B cell (primary cell): Measurements from ENCODE around the gene NXNL2. TPM values are rescaled to one million over a fixed set of nuclear protein-coding genes. Genes with fewer than 3 reads are reported as not detected.

Source experiments
- ATAC-seq: fragments of 200-7000 bp; cut with Tn5 transposase; one replicate; pipeline ENCODE4 v1.10.0; 2021; ENCODE audit warnings: low read depth, mild to moderate bottlenecking, moderate number of reproducible peaks, moderate library complexity
- CTCF ChIA-PET: fragments of 350-600 bp; sonication (Branson Sonifier 250); formaldehyde crosslinking; loops from one replicate; lab custom pipeline; 2021; ENCODE audit warnings: antibody characterized with exemption, inconsistent platforms; lab: Charles Lee
- POLR2A ChIA-PET: fragments of 350-600 bp; sonication (Branson Sonifier 250); formaldehyde crosslinking; loops from one replicate; lab custom pipeline; 2021; ENCODE audit warnings: antibody characterized with exemption; lab: Charles Lee
- DNase-seq: peaks from one replicate; pipeline ENCODE4 v3.0.0; 2013
- H2AFZ ChIP-seq: 2 replicates; pipeline ENCODE4 v1.6.1; 2012; ENCODE audit warnings: mild to moderate bottlenecking, low read depth, low read length; ENCODE audit not compliant: insufficient read depth, poor library complexity, severe bottlenecking
- H3K27ac ChIP-seq, 2 donors: 1 replicate in 1 of 2; 2 replicates in 1 of 2; pipeline ENCODE4 v1.5.1; 2012 to 2013; ENCODE audit warnings: low read length in 2 of 2, mild to moderate bottlenecking in 2 of 2, moderate library complexity in 1 of 2
- H3K27me3 ChIP-seq, 4 experiments: fragments of 200-600 bp in 1 of 4; sonication (generic) in 1 of 4; replicated peaks in 1 of 4; 1 replicate in 2 of 4; 2 replicates in 2 of 4; pipeline versions ENCODE4 v1.6.1 to v1.7.0; 2013 to 2016; ENCODE audit warnings: low read length in 3 of 4, mild to moderate bottlenecking in 2 of 4, mixed read lengths in 1 of 4, moderate library complexity in 1 of 4; ENCODE audit not compliant: insufficient read depth in 4 of 4, control insufficient read depth in 3 of 4; ENCODE audit errors: control extremely low read depth in 1 of 4
- H3K36me3 ChIP-seq, 2 experiments: replicated peaks in 1 of 2; 1 replicate in 1 of 2; 2 replicates in 1 of 2; pipeline versions ENCODE4 v1.6.1 to v1.7.1; 2013; ENCODE audit warnings: low read length in 1 of 2; ENCODE audit not compliant: insufficient read depth in 2 of 2, control insufficient read depth in 1 of 2; ENCODE audit errors: control extremely low read depth in 1 of 2, extremely low read depth in 1 of 2
- H3K4me1 ChIP-seq, 2 donors: fragments of 200-600 bp in 1 of 2; sonication (generic) in 1 of 2; 1 replicate in 1 of 2; 2 replicates in 1 of 2; pipeline versions ENCODE4 v1.5.1 to v1.6.1; 2013 to 2017; ENCODE audit warnings: low read length in 2 of 2; ENCODE audit not compliant: control insufficient read depth in 2 of 2, insufficient read depth in 2 of 2
- H3K4me2 ChIP-seq: replicated peaks from 2 replicates; pipeline ENCODE3; 2012; ENCODE audit warnings: mild to moderate bottlenecking, low read depth, low read length; ENCODE audit not compliant: poor library complexity, severe bottlenecking
- H3K4me3 ChIP-seq, 5 experiments: fragments of 200-600 bp in 1 of 5; sonication (generic) in 1 of 5; 1 replicate in 3 of 5; 2 replicates in 2 of 5; pipeline versions ENCODE4 v1.5.1 to v1.7.0; 2011 to 2016; ENCODE audit warnings: low read length in 4 of 5, mild to moderate bottlenecking in 4 of 5, low read depth in 2 of 5, control low read depth in 1 of 5, moderate library complexity in 1 of 5; ENCODE audit not compliant: insufficient read depth in 1 of 5; ENCODE audit errors: control extremely low read depth in 1 of 5, extremely low read depth in 1 of 5
- H3K79me2 ChIP-seq: fragments of 200-600 bp; sonication (generic); one replicate; pipeline ENCODE4 v1.6.0; 2016; ENCODE audit warnings: low read length; ENCODE audit not compliant: control insufficient read depth, insufficient read depth
- H3K9ac ChIP-seq: fragments of 200-600 bp; sonication (generic); 2 replicates; pipeline ENCODE4 v1.6.1; 2017; ENCODE audit warnings: mild to moderate bottlenecking, low read length, moderate library complexity
- H3K9me3 ChIP-seq, 3 donors: one replicate each; pipeline versions ENCODE4 v1.6.1 to v1.7.1; 2013; ENCODE audit warnings: low read length in 2 of 3; ENCODE audit not compliant: control insufficient read depth in 2 of 3, insufficient read depth in 1 of 3; ENCODE audit errors: control extremely low read depth in 1 of 3
- H4K20me1 ChIP-seq: 2 replicates; pipeline ENCODE4 v1.6.0; 2012; ENCODE audit warnings: mild to moderate bottlenecking, low read length; ENCODE audit not compliant: insufficient read depth, control insufficient read depth, poor library complexity, severe bottlenecking
- H3K27ac Mint-ChIP-seq: one replicate; pipeline ENCODE4 v1.8.0; 2021; ENCODE audit warnings: mixed read lengths
- H3K27me3 Mint-ChIP-seq: one replicate; pipeline ENCODE4 v1.8.0; 2021; ENCODE audit warnings: mixed read lengths
- H3K4me1 Mint-ChIP-seq: one replicate; pipeline ENCODE4 v1.8.0; 2021; ENCODE audit warnings: mixed read lengths
- H3K4me3 Mint-ChIP-seq: one replicate; pipeline ENCODE4 v1.8.0; 2021; ENCODE audit warnings: mixed read lengths
- H3K9me3 Mint-ChIP-seq: one replicate; pipeline ENCODE4 v1.8.0; 2022; ENCODE audit warnings: mixed read lengths; ENCODE audit not compliant: insufficient read depth
- CTCF ChIP-seq: fragments of 200-600 bp; IDR thresholded peaks from one replicate; pipeline ENCODE4 v1.8.0; 2022; ENCODE audit warnings: antibody characterized with exemption, mild to moderate bottlenecking
- EZH2 ChIP-seq: IDR thresholded peaks from 2 replicates; pipeline ENCODE4 v1.6.1; 2012; ENCODE audit warnings: borderline replicate concordance, low read depth, mild to moderate bottlenecking, moderate library complexity, low read length; ENCODE audit not compliant: insufficient read depth, poor library complexity, severe bottlenecking
- WGBS: methylation state at CpG from one replicate; pipeline ENCODE4 v1.1.5; 2013; ENCODE audit warnings: missing lambda C conversion rate; ENCODE audit not compliant: insufficient coverage; 5-methylcytosine and 5-hydroxymethylcytosine counted together
- intact Hi-C: fragments of 100-400 bp; cut with micrococcal nuclease; formaldehyde crosslinking; loops from one replicate; pipeline ENCODE4 v1.10.0; 2022
- polyA plus RNA-seq: library from polyadenylated mRNA; depleted of rRNA; stranded (reverse); fragments of >200 nt; gene quantifications from 2 replicates; pipeline ENCODE4 v1.2.3, GENCODE V29; 2012
- total RNA-seq, 2 donors: library from RNA; stranded (reverse); fragments of 120-200 nt in 1 of 2; gene quantifications; 1 replicate in 1 of 2; 2 replicates in 1 of 2; pipeline versions ENCODE4 v1.2.3 to v1.2.4, GENCODE V29; 2013 to 2022

The NXNL2 gene
- total and polyA plus RNA-seq, 2 donors (not counting 1 experiment from before 2014, with no cell fraction given), result not detected

- H3K27ac Mint-ChIP-seq, result no peak overlapping the region
- intact Hi-C loops, result no loop called here
- Histone ChIP-seq H2AFZ (no peak overlapping the region), H3K4me1 (no peaks in the 10 kb centered on the region), H3K36me3 (no peaks in the 10 kb centered on the region), H3K9ac (no peak overlapping the region), H3K79me2 (no peaks in the 10 kb centered on the region), H3K27ac (no peak overlapping the region), H3K4me2 (no peak overlapping the region), H3K27me3 (no peaks in the 10 kb centered on the region), H4K20me1 (no peaks in the 10 kb centered on the region), H3K4me3 (no peak overlapping the region), H3K9me3 (no peaks in the 10 kb centered on the region)
- DNase-seq, result no peak
- POLR2A ChIA-PET, result no interaction called here
- WGBS, result 95% methylated on average over 16 of the region's 17 CpGs
- no peak for TF ChIP-seq CTCF
- no peak for TF ChIP-seq EZH2
- CTCF ChIA-PET, result no interaction called here
- H3K4me1 Mint-ChIP-seq, result no peaks in the 10 kb centered on the region
- ATAC-seq, result no peak
- no peak overlapping the region for H3K4me3 Mint-ChIP-seq
- H3K9me3 Mint-ChIP-seq, result no peaks in the 10 kb centered on the region
- no peaks in the 10 kb centered on the region for H3K27me3 Mint-ChIP-seq
Observed at GRCh38 chr9:88494983-88495721, 39.8 kb upstream of the NXNL2 start.

GRCh38 chr9:88497224-88497623 is 37.8 kb upstream of the NXNL2 start:
- CTCF ChIA-PET, result no interaction called here
- no peak overlapping the region for H3K9ac ChIP-seq
- Mint-ChIP-seq H3K4me3 (no peak overlapping the region), H3K27ac (no peak overlapping the region), H3K27me3 (no peaks in the 10 kb centered on the region), H3K9me3 (no peaks in the 10 kb centered on the region), H3K4me1 (no peaks in the 10 kb centered on the region)
- no peaks in the 10 kb centered on the region for H3K9me3 ChIP-seq
- no peak for ATAC-seq
- WGBS, result 100% methylated on average over 2 of the region's 2 CpGs
- H3K4me1 ChIP-seq, result no peaks in the 10 kb centered on the region
- no peaks in the 10 kb centered on the region for H3K79me2 ChIP-seq
- no peak for DNase-seq
- H4K20me1 ChIP-seq, result no peaks in the 10 kb centered on the region
- H3K4me2 ChIP-seq, result no peak overlapping the region
- no peak overlapping the region for H2AFZ ChIP-seq
- POLR2A ChIA-PET, result no interaction called here
- no peak overlapping the region for H3K4me3 ChIP-seq
- H3K36me3 ChIP-seq, result no peaks in the 10 kb centered on the region
- H3K27ac ChIP-seq, result no peak overlapping the region
- no peaks in the 10 kb centered on the region for H3K27me3 ChIP-seq
- TF ChIP-seq EZH2, result no peak
- no peak for TF ChIP-seq CTCF
- intact Hi-C loops, result no loop called here
